ENCODE data around the gene DESI1. TPM values are rescaled to one million over a fixed set of nuclear protein-coding genes. Genes with fewer than 3 reads are reported as not detected.
A peak's percentile ranks its signal among the peaks of the same experiment; 100 is the strongest.

DESI1 gene
- total and polyA plus RNA-seq, 2 of the 13 experiments (the other 11 are each of a cell fraction or from before 2014, with no cell fraction given) = 21.6 to 29.2 TPM

- TF ChIP-seq MED8 (CRISPR knock-in tag; IDR thresholded peaks at IDR 0.05; ENCODE audit: insufficient replicate concordance) = no peak
- no peak for TF ChIP-seq ATF4 (CRISPR knock-in tag; IDR thresholded peaks at IDR 0.05)
- TF ChIP-seq ZC3H4 (CRISPR knock-in tag; IDR thresholded peaks at IDR 0.05; ENCODE audit: borderline replicate concordance) = no peak
- peak; percentile 58; the same call in 1 of the 2 replicates for TF ChIP-seq ERF (CRISPR knock-in tag; IDR thresholded peaks at IDR 0.05)
- no peak for TF ChIP-seq EHMT2 (IDR thresholded peaks at IDR 0.05; ENCODE audit: borderline replicate concordance, low read depth, low read length)
- no peak for TF ChIP-seq TCF7 (IDR thresholded peaks at IDR 0.05; ENCODE audit: low read depth)
- peak; percentile 67 for TF ChIP-seq ZNF574 (CRISPR knock-in tag; IDR thresholded peaks at IDR 0.05)
- TF ChIP-seq TEAD3 (CRISPR knock-in tag; optimal IDR thresholded peaks at IDR 0.05; ENCODE audit: borderline replicate concordance) = peak; percentile 34
- TF ChIP-seq ZSCAN31 (CRISPR knock-in tag; IDR thresholded peaks at IDR 0.05; ENCODE audit: low read depth) = 0 out of 2 replicates have a peak, but pooled peaks have one; percentile 36
- no peak for TF ChIP-seq THAP8 (CRISPR knock-in tag; IDR thresholded peaks at IDR 0.05; ENCODE audit: borderline replicate concordance)
- TF ChIP-seq KLF11 (CRISPR knock-in tag; IDR thresholded peaks at IDR 0.05) = no peak
- no peak for TF ChIP-seq CSRNP2 (CRISPR knock-in tag; conservative IDR thresholded peaks at IDR 0.05; ENCODE audit: low read depth)
- TF ChIP-seq MTA3 (CRISPR knock-in tag; IDR thresholded peaks at IDR 0.05) = no peak
- TF ChIP-seq SMAD1 (CRISPR knock-in tag; IDR thresholded peaks at IDR 0.05; ENCODE audit: borderline replicate concordance, low read depth) = peak; percentile 60; the same call in 1 of the 2 replicates
- TF ChIP-seq ZFP36L1 (CRISPR knock-in tag; IDR thresholded peaks at IDR 0.05) = no peak
- TF ChIP-seq ZNF740 (CRISPR knock-in tag; IDR thresholded peaks at IDR 0.05) = no peak
- TF ChIP-seq ZNF256 (CRISPR knock-in tag; conservative IDR thresholded peaks at IDR 0.05) = no peak
- no peak for TF ChIP-seq KDM6A (CRISPR knock-in tag; IDR thresholded peaks at IDR 0.05; ENCODE audit: low read depth)
- no peak; the same call in 1 of the 2 replicates for TF ChIP-seq ZNF556 (CRISPR knock-in tag; IDR thresholded peaks at IDR 0.05; ENCODE audit: borderline replicate concordance)
- no peak for TF ChIP-seq SMARCC2 (IDR thresholded peaks at IDR 0.05)
These were observed 44.0 kb downstream of the DESI1 start (continued) for GRCh38 chr22:41576877-41577276.

Measured in HepG2 (cell line).